HCT116 (cell line): ENCODE results near the gene MST1. TPM values are rescaled to one million over a fixed set of nuclear protein-coding genes. Genes with fewer than 3 reads are reported as not detected.

ENCODE experiments used
- ATAC-seq: fragments of 200-7000 bp; cut with Tn5 transposase; 2 replicates; pipeline ENCODE4 v1.9.1; 2020; ENCODE audit warnings: mild to moderate bottlenecking, moderate library complexity
- BruUV-seq: library from RNA; stranded (reverse); fragments of 400-500 nt; replicated peaks from 2 replicates; lab custom pipeline; 2021; lab: Mats Ljungman, UMichigan
- CTCF ChIA-PET: fragments of 300-600 bp; sonication (Branson Sonifier 250); formaldehyde crosslinking; loops from one replicate; lab custom pipeline; 2021; ENCODE audit warnings: antibody characterized with exemption; lab: Charles Lee
- POLR2A ChIA-PET: fragments of 300-600, 350-600 bp; sonication (Branson Sonifier 250); formaldehyde crosslinking; loops from one replicate; lab custom pipeline; 2021; ENCODE audit warnings: antibody characterized with exemption; lab: Charles Lee
- RAD21 ChIA-PET, 2 experiments: fragments of 300-600 bp; sonication (Branson Sonifier 250); formaldehyde crosslinking; loops; one replicate each; lab custom pipeline; 2023; ENCODE audit warnings: low total read pairs in 2 of 2; ENCODE audit not compliant: uncharacterized antibody in 2 of 2, unreplicated experiment in 2 of 2, low non-redundant PET in 1 of 2; lab: Charles Lee
- DNase-seq: peaks from one replicate; pipeline ENCODE4 v3.0.0-alpha.2; 2010; ENCODE audit warnings: low read depth, low spot score
- H2AFZ ChIP-seq: fragments of 200-600 bp; shearing (Covaris generic), sonication (generic); 2 replicates; pipeline ENCODE4 v1.6.1; 2017; ENCODE audit warnings: low read depth, mixed run types, mixed read lengths, antibody characterized with exemption, low read length; ENCODE audit not compliant: poor library complexity, severe bottlenecking
- H3K27ac ChIP-seq: 2 replicates; pipeline ENCODE4 v1.5.1; 2012; ENCODE audit warnings: low read depth, low read length
- H3K27me3 ChIP-seq: fragments of 200-600 bp; sonication (generic); 2 replicates; pipeline ENCODE4 v1.6.1; 2016; ENCODE audit warnings: mixed run types, low read length, mixed read lengths; ENCODE audit not compliant: insufficient read depth
- H3K36me3 ChIP-seq, 2 experiments: fragments of 200-500 bp in 1 of 2; fragments of 200-600 bp in 1 of 2; sonication (Bioruptor generic) in 1 of 2; sonication (generic) in 1 of 2; 2 replicates each; pipeline versions ENCODE4 v1.5.1 to v1.6.1; 2014 to 2016; ENCODE audit warnings: low read length in 2 of 2, inconsistent platforms in 1 of 2, mixed read lengths in 1 of 2, mixed run types in 1 of 2; ENCODE audit not compliant: insufficient read depth in 2 of 2, control insufficient read depth in 1 of 2
- H3K4me1 ChIP-seq, 2 experiments: fragments of 200-600 bp in 1 of 2; sonication (generic) in 1 of 2; 2 replicates each; pipeline versions ENCODE4 v1.5.1 to v1.6.1; 2012 to 2017; ENCODE audit warnings: low read length in 2 of 2, inconsistent platforms in 1 of 2, mild to moderate bottlenecking in 1 of 2, mixed read lengths in 1 of 2, mixed run types in 1 of 2, moderate library complexity in 1 of 2; ENCODE audit not compliant: insufficient read depth in 2 of 2, control insufficient read depth in 1 of 2
- H3K4me2 ChIP-seq: fragments of 200-600 bp; sonication (generic); 2 replicates; pipeline ENCODE4 v1.6.1; 2017; ENCODE audit warnings: mixed run types, low read length, mixed read lengths
- H3K4me3 ChIP-seq, 2 experiments: fragments of 200-600 bp in 1 of 2; sonication (generic) in 1 of 2; replicated peaks in 1 of 2; 2 replicates each; pipeline ENCODE4 v1.5.1; 2011 to 2016; ENCODE audit warnings: low read length in 2 of 2, control low read depth in 1 of 2, low read depth in 1 of 2, mild to moderate bottlenecking in 1 of 2, mixed read lengths in 1 of 2, mixed run types in 1 of 2
- H3K79me2 ChIP-seq: fragments of 200-600 bp; sonication (generic); 2 replicates; pipeline ENCODE4 v1.6.1; 2017; ENCODE audit warnings: mild to moderate bottlenecking, mixed run types, low read length, moderate library complexity, mixed read lengths; ENCODE audit not compliant: insufficient read depth
- H3K9ac ChIP-seq: fragments of 200-600 bp; sonication (generic); 2 replicates; pipeline ENCODE4 v1.6.1; 2016; ENCODE audit warnings: low read length, mixed read lengths
- H3K9me2 ChIP-seq: fragments of 200-600 bp; sonication (generic), shearing (Covaris generic); 2 replicates; pipeline ENCODE4 v1.6.1; 2017; ENCODE audit warnings: mixed run types, mild to moderate bottlenecking, moderate library complexity; ENCODE audit not compliant: insufficient read depth
- H3K9me3 ChIP-seq, 2 experiments: fragments of 200-500 bp in 1 of 2; fragments of 200-600 bp in 1 of 2; sonication (Bioruptor generic) in 1 of 2; sonication (generic) in 1 of 2; 2 replicates each; pipeline ENCODE4 v1.6.1; 2014 to 2017; ENCODE audit warnings: low read length in 2 of 2, mixed read lengths in 2 of 2, inconsistent platforms in 1 of 2, low read depth in 1 of 2, mild to moderate bottlenecking in 1 of 2, mixed run types in 1 of 2, moderate library complexity in 1 of 2; ENCODE audit not compliant: control insufficient read depth in 1 of 2, insufficient read depth in 1 of 2
- H4K20me1 ChIP-seq: fragments of 200-600 bp; sonication (generic), shearing (Covaris generic); 2 replicates; pipeline ENCODE4 v1.6.1; 2017; ENCODE audit warnings: mixed run types, mild to moderate bottlenecking, moderate library complexity; ENCODE audit not compliant: insufficient read depth
- ATF3 ChIP-seq: IDR thresholded peaks from 2 replicates; pipeline ENCODE4 v1.6.1; 2012
- CBX3 ChIP-seq: IDR thresholded peaks from 2 replicates; pipeline ENCODE4 v1.6.1; 2012; ENCODE audit warnings: low read depth
- CEBPB ChIP-seq: IDR thresholded peaks from 2 replicates; pipeline ENCODE4 v1.6.1; 2012; ENCODE audit warnings: low read depth
- CTCF ChIP-seq, 3 experiments: fragments of 200-600 bp in 1 of 3; sonication (generic) in 1 of 3; IDR thresholded peaks in 2 of 3; conservative IDR thresholded peaks in 1 of 3; 2 replicates each; pipeline ENCODE4 v1.5.1; 2012 to 2017; ENCODE audit warnings: low read depth in 2 of 3, low read length in 2 of 3, antibody characterized with exemption in 1 of 3, borderline replicate concordance in 1 of 3, control low read depth in 1 of 3, mild to moderate bottlenecking in 1 of 3, mixed read lengths in 1 of 3, mixed run types in 1 of 3, moderate library complexity in 1 of 3; ENCODE audit not compliant: insufficient read depth in 1 of 3
- EGR1 ChIP-seq: IDR thresholded peaks from 2 replicates; pipeline ENCODE4 v1.6.1; 2012; ENCODE audit warnings: low read depth
- ELF1 ChIP-seq: IDR thresholded peaks from 2 replicates; pipeline ENCODE4 v1.6.1; 2012; ENCODE audit warnings: low read depth, borderline replicate concordance
- EZH2 ChIP-seq: fragments of 200-600 bp; sonication (generic); IDR thresholded peaks from 2 replicates; pipeline ENCODE4 v1.6.1; 2017; ENCODE audit warnings: antibody characterized with exemption, mixed run types
- EZH2phosphoT487 ChIP-seq: fragments of 200-600 bp; IDR thresholded peaks from 2 replicates; pipeline ENCODE4 v1.6.1; 2018; ENCODE audit warnings: antibody characterized with exemption, borderline replicate concordance
- FOSL1 ChIP-seq: IDR thresholded peaks from 2 replicates; pipeline ENCODE4 v1.6.1; 2012; ENCODE audit warnings: low read depth
- MAX ChIP-seq: IDR thresholded peaks from 2 replicates; pipeline ENCODE4 v1.6.1; 2012
- POLR2A ChIP-seq: IDR thresholded peaks from 2 replicates; pipeline ENCODE4 v1.7.0; 2011; ENCODE audit warnings: borderline replicate concordance; ENCODE audit not compliant: insufficient read depth, insufficient read length; ENCODE audit errors: extremely low read depth
- RAD21 ChIP-seq: IDR thresholded peaks from 2 replicates; pipeline ENCODE4 v1.6.1; 2012; ENCODE audit warnings: low read depth, mild to moderate bottlenecking
- REST ChIP-seq: IDR thresholded peaks from 2 replicates; pipeline ENCODE4 v1.6.1; 2012; ENCODE audit warnings: low read depth
- SIN3A ChIP-seq: IDR thresholded peaks from 2 replicates; pipeline ENCODE4 v1.6.1; 2012; ENCODE audit warnings: low read depth
- SP1 ChIP-seq: IDR thresholded peaks from 2 replicates; pipeline ENCODE4 v1.6.1; 2012; ENCODE audit warnings: low read depth
- YY1 ChIP-seq: IDR thresholded peaks from 2 replicates; pipeline ENCODE4 v1.6.1; 2011; ENCODE audit warnings: low read length, low read depth, moderate library complexity, mild to moderate bottlenecking; ENCODE audit not compliant: insufficient replicate concordance; ENCODE audit errors: extremely low read depth
- ZBTB33 ChIP-seq: IDR thresholded peaks from 2 replicates; pipeline ENCODE4 v1.6.1; 2011; ENCODE audit warnings: mild to moderate bottlenecking, low read length, moderate library complexity; ENCODE audit not compliant: insufficient replicate concordance; ENCODE audit errors: extremely low read depth
- ZFX ChIP-seq: fragments of 450-650 bp; IDR thresholded peaks from 2 replicates; pipeline ENCODE4 v1.6.1; 2017
- intact Hi-C: fragments of 100-400 bp; cut with micrococcal nuclease; formaldehyde crosslinking; loops from 2 replicates; pipeline ENCODE4 v1.10.0; 2022
- total RNA-seq: library from RNA; stranded (reverse); gene quantifications from one replicate; pipeline ENCODE4 v1.2.1, GENCODE V29; 2021; ENCODE audit not compliant: unreplicated experiment

MST1 gene
- total RNA-seq, 1 experiment from 2014 or later = 15.4 TPM

- no peaks in the 10 kb centered on the region for H3K9me2 ChIP-seq
- no peaks in the 10 kb centered on the region for H3K27me3 ChIP-seq
- no peak overlapping the region for H3K4me2 ChIP-seq
- no peaks in the 10 kb centered on the region for H3K79me2 ChIP-seq
- H4K20me1 ChIP-seq = no peaks in the 10 kb centered on the region
- H3K9ac ChIP-seq = no peak overlapping the region
- no peak for ATAC-seq
- DNase-seq = no peak
- intact Hi-C loops = no loop called here
- no peak overlapping the region for H3K27ac ChIP-seq
- no peak overlapping the region for H2AFZ ChIP-seq
- BruUV-seq = no TSS peak
- ChIA-PET CTCF (interaction anchor here (0.9 kb wide), 1 partner anchor 128 kb away, joined by 3 read pairs; no protein-coding TSS in a partner anchor), RAD21 (no interaction called here), POLR2A (no interaction called here)
- no peak for TF ChIP-seq YY1
- TF ChIP-seq CTCF (IDR thresholded peaks at IDR 0.05 in 2 of 3, conservative IDR thresholded peaks at IDR 0.05 in 1 of 3; ENCODE audit: borderline replicate concordance in 1 of 3, insufficient read depth in 1 of 3, low read depth in 2 of 3, low read length in 2 of 3) = no peak
- no peak for TF ChIP-seq ELF1
- TF ChIP-seq POLR2A = no peak
- no peak for TF ChIP-seq SP1
- no peak for TF ChIP-seq RAD21
- no peak for TF ChIP-seq MAX
- TF ChIP-seq CEBPB = no peak
- no peak for TF ChIP-seq SIN3A
- TF ChIP-seq ZFX = no peak
- TF ChIP-seq ZBTB33 = no peak
- no peak for TF ChIP-seq EZH2phosphoT487
- TF ChIP-seq EGR1 = no peak
- no peak for TF ChIP-seq REST
- TF ChIP-seq FOSL1 = no peak
- TF ChIP-seq EZH2 = no peak
- no peak for TF ChIP-seq ATF3
- TF ChIP-seq CBX3 = no peak
- H3K4me3 ChIP-seq = no peak overlapping the region
- no peaks in the 10 kb centered on the region for H3K36me3 ChIP-seq
- H3K4me1 ChIP-seq = peaks cover 6 to 34% of the 10 kb centered on the region in 2 experiments; a peak in 3 of 4 replicates
- no peaks in the 10 kb centered on the region for H3K9me3 ChIP-seq
Measured at GRCh38 chr3:49667701-49668413, 21.4 kb downstream of the MST1 start.
